ENCODE data around the gene PIPOX.
A peak's percentile ranks its signal among the peaks of the same experiment; 100 is the strongest.

Gene PIPOX

DNA sequence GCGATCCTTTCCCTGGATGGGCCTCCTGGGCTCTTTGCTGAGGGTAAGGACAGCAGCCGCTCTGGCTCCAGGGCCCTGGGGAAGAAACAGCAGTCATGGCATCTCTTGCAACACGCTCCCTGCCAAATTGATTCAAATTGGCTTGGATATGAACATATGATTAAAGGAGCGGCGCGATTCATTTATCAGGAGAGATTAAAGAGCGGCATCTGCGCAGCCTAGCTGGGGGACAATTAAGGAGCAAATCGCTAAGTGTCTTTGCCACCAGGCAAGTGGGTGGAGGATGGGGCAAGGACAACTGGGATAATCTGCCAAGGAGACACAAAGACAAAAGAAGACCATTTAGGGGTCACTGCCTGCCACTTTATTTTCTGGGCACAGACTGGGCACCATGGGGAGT lies 27.8 kb downstream of the PIPOX start:
- no peaks in the 10 kb centered on the region for H3K9me3 ChIP-seq (replicated peaks in 1 of 11)

DNA sequence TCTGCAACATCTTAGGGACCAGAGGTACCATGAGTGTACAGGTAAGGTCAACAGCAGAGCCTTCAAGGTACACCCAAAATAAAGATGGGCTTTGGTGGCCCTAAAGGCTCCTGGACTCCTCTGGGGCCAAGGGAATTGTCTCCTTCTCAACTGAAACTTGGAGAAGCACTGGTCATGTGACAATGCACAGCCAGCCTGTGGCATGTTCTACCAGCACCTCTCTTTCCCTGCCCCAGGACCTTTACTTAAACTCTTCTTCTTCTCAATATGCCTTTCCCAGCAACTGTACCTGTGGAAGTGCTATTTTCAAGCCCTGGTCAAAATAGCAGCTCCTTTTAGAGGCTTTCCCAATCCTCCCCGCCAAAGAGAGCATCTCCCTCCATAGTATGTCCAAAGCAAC lies 28.4 kb downstream of the PIPOX start:
- H4K20me1 ChIP-seq: peaks cover 0 to 34% (median 6%) of the 10 kb centered on the region in 11 experiments; a peak in 10 of 22 replicates
- no peak for TF ChIP-seq Cebpa-rat (IDR thresholded peaks at IDR 0.05)
- no peaks in the 10 kb centered on the region for H3K9me3 ChIP-seq (replicated peaks in 1 of 11)
- H3K4me1 ChIP-seq: peaks cover 16 to 54% (median 38%) of the 10 kb centered on the region in 10 experiments
- peak overlapping the region; percentile 50 to 84 (median 75); a peak in 18 of 22 replicates for H3K4me2 ChIP-seq
- no peak overlapping the region for H3K4me3 ChIP-seq
- H3K27ac ChIP-seq: no peak overlapping the region
- no peaks in the 10 kb centered on the region for H3K27me3 ChIP-seq
- peaks cover 0 to 30% (median 21%) of the 10 kb centered on the region in 11 experiments; a peak in 17 of 22 replicates for H3K36me3 ChIP-seq
- no peak overlapping the region for H3K9ac ChIP-seq

More for the DNA sequence above, 27.8 kb downstream of the PIPOX start:
- peaks cover 0 to 25% (median 16%) of the 10 kb centered on the region in 11 experiments; a peak in 15 of 22 replicates for H3K36me3 ChIP-seq
- no peak overlapping the region for H3K27ac ChIP-seq
- peaks cover 16 to 59% (median 41%) of the 10 kb centered on the region in 10 experiments for H3K4me1 ChIP-seq
- H3K4me2 ChIP-seq: peak overlapping the region; percentile 50 to 84 (median 75); a peak in 21 of 22 replicates
- H4K20me1 ChIP-seq: peaks cover 0 to 31% (median 6%) of the 10 kb centered on the region in 11 experiments; a peak in 10 of 22 replicates
- no peaks in the 10 kb centered on the region for H3K27me3 ChIP-seq
- H3K9ac ChIP-seq: no peak overlapping the region
- TF ChIP-seq Cebpa-rat (IDR thresholded peaks at IDR 0.05): no peak
- no peak overlapping the region for H3K4me3 ChIP-seq

DNA sequence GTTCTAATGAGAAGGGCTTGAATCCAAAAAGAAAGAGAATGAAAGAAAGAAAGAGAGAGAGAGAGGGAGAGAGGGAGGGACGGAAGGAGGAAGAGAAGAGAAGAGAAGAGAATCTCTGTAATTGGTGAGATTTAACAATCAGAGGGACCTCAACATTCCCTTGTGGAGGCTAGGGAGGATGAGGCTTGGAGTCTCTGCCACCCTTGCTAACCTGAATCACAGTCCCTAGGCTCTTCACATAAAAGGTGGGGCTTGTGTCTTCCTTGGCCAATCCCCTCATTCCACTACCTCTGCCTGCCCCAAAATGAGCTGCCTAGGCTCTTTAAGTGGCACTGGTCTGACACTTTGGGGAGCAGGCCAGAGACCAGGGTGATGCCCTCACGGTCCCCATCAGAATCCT lies 30.1 kb downstream of the PIPOX start:
- Histone ChIP-seq H3K4me3 (no peak overlapping the region), H3K4me1 (peaks cover 19 to 54% (median 40%) of the 10 kb centered on the region in 10 experiments), H3K27me3 (no peaks in the 10 kb centered on the region), H3K36me3 (peaks cover 10 to 47% (median 38%) of the 10 kb centered on the region in 11 experiments), H3K9ac (no peak overlapping the region; a peak in 1 of 22 replicates), H3K27ac (no peak overlapping the region), H3K9me3 (replicated peaks in 1 of 11) (no peaks in the 10 kb centered on the region), H4K20me1 (peaks cover 0 to 48% (median 15%) of the 10 kb centered on the region in 11 experiments; a peak in 12 of 22 replicates), H3K4me2 (0 out of 22 replicates have a peak overlapping the region, but pooled peaks of 1 of the 11 experiments have one; percentile 3)
- TF ChIP-seq Cebpa-rat (IDR thresholded peaks at IDR 0.05): no peak

DNA sequence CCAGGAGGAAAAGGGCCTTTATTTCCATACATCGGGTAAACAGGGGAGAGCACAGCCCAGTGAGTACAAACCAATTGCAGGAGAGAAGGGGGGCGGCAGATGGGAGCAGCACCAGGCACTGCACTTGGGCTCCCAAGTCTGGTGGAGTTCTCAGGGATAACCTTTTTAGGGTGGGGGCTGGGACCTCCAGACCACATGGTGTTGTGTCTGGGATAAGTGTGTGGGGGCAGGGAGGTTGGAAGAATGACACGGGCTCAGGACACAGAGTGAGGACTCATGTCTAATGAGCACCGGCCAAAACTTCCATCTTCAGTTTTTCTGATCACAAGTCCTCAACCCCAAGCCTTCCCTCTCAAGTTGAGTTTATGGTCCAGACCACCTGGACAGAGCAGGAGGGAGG lies 30.6 kb downstream of the PIPOX start:
- H4K20me1 ChIP-seq: peaks cover 0 to 53% (median 18%) of the 10 kb centered on the region in 11 experiments; a peak in 12 of 22 replicates
- H3K27ac ChIP-seq: no peak overlapping the region
- no peak overlapping the region for H3K4me3 ChIP-seq
- H3K9ac ChIP-seq: no peak overlapping the region
- H3K27me3 ChIP-seq: no peaks in the 10 kb centered on the region
- H3K36me3 ChIP-seq: peaks cover 12 to 52% (median 43%) of the 10 kb centered on the region in 11 experiments
- no peaks in the 10 kb centered on the region for H3K9me3 ChIP-seq (replicated peaks in 1 of 11)
- TF ChIP-seq Cebpa-rat (IDR thresholded peaks at IDR 0.05): no peak
- peaks cover 19 to 57% (median 45%) of the 10 kb centered on the region in 10 experiments for H3K4me1 ChIP-seq
- 0 out of 22 replicates have a peak overlapping the region, but pooled peaks of 1 of the 11 experiments have one; percentile 3 for H3K4me2 ChIP-seq

DNA sequence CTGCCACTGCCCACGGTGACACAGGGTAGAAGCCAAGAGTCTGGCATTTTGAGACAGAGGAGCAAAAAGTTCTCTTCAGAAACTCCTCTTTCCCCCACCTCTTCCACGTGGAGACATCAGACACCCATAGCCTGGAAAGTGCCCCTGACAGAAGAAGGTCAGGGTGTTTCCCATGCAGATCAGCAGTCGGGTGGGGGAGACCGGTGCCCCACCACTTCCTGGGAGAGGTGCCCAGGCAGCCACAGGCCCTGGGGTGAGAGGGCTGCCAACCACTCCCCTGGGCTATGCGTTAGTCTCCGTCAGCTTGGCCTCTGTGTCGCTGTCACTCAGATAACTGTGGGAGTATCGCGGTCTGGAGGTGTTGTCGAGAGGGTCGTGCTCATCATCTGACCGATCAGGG lies 31.5 kb downstream of the PIPOX start:
- no peak overlapping the region for H3K9ac ChIP-seq
- H3K4me1 ChIP-seq: peaks cover 22 to 61% (median 44%) of the 10 kb centered on the region in 10 experiments
- H3K27ac ChIP-seq: no peak overlapping the region
- TF ChIP-seq Cebpa-rat (IDR thresholded peaks at IDR 0.05): no peak
- no peaks in the 10 kb centered on the region for H3K27me3 ChIP-seq
- no peak overlapping the region for H3K4me3 ChIP-seq
- H3K9me3 ChIP-seq (replicated peaks in 1 of 11): no peaks in the 10 kb centered on the region
- peaks cover 21 to 62% (median 52%) of the 10 kb centered on the region in 11 experiments for H3K36me3 ChIP-seq
- peaks cover 0 to 63% (median 26%) of the 10 kb centered on the region in 11 experiments; a peak in 12 of 22 replicates for H4K20me1 ChIP-seq
- no peak overlapping the region for H3K4me2 ChIP-seq

DNA sequence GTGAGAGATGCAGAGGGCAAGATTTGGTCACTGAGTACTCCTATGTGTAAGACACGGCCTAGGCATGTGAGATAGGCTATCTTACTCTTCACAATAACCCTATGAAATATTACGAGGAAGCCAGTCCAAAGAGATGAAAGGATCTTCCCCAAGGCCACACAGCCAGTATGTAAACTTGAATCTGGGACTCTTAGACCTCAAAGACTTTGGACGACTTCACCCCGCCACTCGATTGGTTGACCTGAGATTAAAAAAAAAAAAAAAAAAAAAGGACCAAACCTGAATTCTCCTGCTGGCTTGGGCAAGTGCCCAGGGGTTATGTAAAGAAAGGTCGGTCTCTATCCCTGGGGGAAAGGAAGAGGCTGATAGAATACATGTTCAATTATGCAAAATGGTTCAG lies 33.1 kb downstream of the PIPOX start:
- no peaks in the 10 kb centered on the region for H3K27me3 ChIP-seq
- no peak for TF ChIP-seq Cebpa-rat (IDR thresholded peaks at IDR 0.05)
- no peak overlapping the region for H3K9ac ChIP-seq
- peaks cover 37 to 78% (median 68%) of the 10 kb centered on the region in 11 experiments for H3K36me3 ChIP-seq
- 0 out of 22 replicates have a peak overlapping the region, but pooled peaks of 1 of the 11 experiments have one; percentile 3 for H3K27ac ChIP-seq
- no peak overlapping the region for H3K4me2 ChIP-seq
- H3K9me3 ChIP-seq (replicated peaks in 1 of 11): no peaks in the 10 kb centered on the region
- peaks cover 0 to 68% (median 26%) of the 10 kb centered on the region in 11 experiments; a peak in 12 of 22 replicates for H4K20me1 ChIP-seq
- H3K4me1 ChIP-seq: peaks cover 8 to 50% (median 29%) of the 10 kb centered on the region in 10 experiments
- no peak overlapping the region for H3K4me3 ChIP-seq

DNA sequence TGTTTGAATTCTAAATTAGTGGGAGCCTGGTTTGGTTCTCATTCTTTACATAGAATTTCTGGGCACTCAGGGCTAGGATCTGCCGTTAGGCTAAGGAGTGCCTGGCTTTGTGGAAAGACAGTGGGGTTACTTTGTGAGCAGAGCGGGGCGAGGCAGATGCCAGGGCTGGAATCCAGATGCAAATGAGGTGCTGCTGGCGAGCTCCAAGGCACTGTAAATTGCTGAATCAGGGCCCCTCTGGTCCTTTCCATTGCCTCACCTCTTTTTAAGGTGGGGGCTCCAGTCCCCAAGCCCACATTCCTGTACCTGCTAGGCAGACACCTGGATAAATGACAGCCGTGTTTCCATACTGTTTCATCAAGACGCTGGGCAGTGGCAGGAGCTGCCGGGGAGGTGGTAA lies 33.8 kb downstream of the PIPOX start:
- Histone ChIP-seq H3K9ac (no peak overlapping the region), H3K4me2 (no peak overlapping the region), H3K27me3 (no peaks in the 10 kb centered on the region), H4K20me1 (peaks cover 0 to 68% (median 26%) of the 10 kb centered on the region in 11 experiments; a peak in 12 of 22 replicates), H3K36me3 (peaks cover 43 to 84% (median 75%) of the 10 kb centered on the region in 11 experiments), H3K4me3 (no peak overlapping the region), H3K9me3 (replicated peaks in 1 of 11) (no peaks in the 10 kb centered on the region), H3K4me1 (peaks cover 3 to 43% (median 25%) of the 10 kb centered on the region in 10 experiments; a peak in 17 of 20 replicates), H3K27ac (peak overlapping the region in 2 of 11 experiments; percentile 10 to 23; a peak in 2 of 22 replicates)
- no peak for TF ChIP-seq Cebpa-rat (IDR thresholded peaks at IDR 0.05)

DNA sequence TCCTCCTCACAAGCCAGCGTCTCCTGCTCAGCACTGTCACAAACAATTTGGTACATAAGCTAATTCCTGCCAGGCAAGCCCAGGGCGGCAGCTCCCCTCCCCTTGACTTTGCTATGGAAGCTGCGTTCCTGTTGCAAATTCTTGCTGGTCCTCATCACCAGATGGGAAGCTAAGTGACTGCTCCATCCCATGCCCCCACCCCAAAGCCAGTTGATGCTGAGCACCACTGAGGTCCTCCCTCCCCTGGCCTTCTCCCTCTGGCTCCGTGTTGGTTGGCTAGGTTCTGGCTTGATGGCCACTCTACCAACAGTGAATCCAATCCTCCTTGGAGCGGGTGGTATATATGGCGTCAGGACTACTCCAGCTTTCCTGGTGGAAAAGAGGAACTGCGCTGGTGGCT lies 34.4 kb downstream of the PIPOX start:
- no peak overlapping the region for H3K4me3 ChIP-seq
- no peaks in the 10 kb centered on the region for H3K9me3 ChIP-seq (replicated peaks in 1 of 11)
- H3K4me1 ChIP-seq: peaks cover 3 to 37% (median 23%) of the 10 kb centered on the region in 10 experiments; a peak in 18 of 20 replicates
- peaks cover 49 to 90% (median 81%) of the 10 kb centered on the region in 11 experiments for H3K36me3 ChIP-seq
- H3K27me3 ChIP-seq: no peaks in the 10 kb centered on the region
- TF ChIP-seq Cebpa-rat (IDR thresholded peaks at IDR 0.05): no peak
- peaks cover 0 to 70% (median 26%) of the 10 kb centered on the region in 11 experiments; a peak in 12 of 22 replicates for H4K20me1 ChIP-seq
- H3K9ac ChIP-seq: no peak overlapping the region
- peak overlapping the region in 1 of 11 experiments; percentile 10; a peak in 1 of 22 replicates for H3K27ac ChIP-seq
- H3K4me2 ChIP-seq: peak overlapping the region in 2 of 11 experiments; percentile 39 to 71; a peak in 2 of 22 replicates

DNA sequence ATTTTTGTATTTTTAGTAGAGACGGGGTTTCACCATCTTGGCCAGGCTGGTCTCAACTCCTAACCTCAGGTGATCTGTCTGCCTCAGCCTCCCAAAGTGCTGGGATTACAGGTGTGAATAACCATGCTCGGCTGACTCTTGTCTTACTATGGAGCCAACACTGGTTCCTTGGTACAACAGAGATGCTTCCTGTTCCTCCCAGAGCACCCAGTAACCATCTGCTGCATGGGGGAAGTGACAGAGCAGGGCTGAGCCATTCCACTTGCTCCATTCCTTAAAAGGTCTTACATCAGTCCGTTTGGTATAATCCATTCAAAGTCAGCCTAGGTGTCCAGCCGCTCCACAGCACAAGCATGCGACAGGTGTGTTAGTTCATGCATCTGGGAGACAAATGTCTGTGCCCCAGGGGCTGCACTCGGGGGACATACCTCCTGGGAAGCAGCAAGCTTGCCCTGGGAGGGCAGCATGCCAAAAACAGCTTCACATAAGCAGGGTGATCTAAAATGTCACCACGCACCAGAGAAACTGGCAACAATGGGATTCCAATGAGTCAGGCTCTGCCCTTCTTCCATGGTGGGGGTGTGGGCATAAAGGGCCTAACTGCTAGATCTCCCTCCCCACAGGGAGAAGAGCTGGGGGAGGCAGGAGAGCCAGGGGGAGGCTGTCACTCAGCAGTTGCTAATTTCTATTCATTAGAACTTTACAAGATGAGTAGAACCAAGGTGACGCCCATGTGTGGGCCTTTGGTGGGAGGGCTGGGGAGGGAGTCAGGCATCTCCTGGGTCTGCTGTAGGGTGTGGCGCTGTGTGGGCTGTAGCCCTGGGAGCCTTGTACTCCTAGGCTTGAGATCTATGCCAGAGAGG lies 35.5 kb downstream of the PIPOX start:
- Histone ChIP-seq H3K9me3 (replicated peaks in 1 of 11) (no peaks in the 10 kb centered on the region), H3K9ac (no peak overlapping the region), H3K4me1 (peaks cover 14 to 37% (median 26%) of the 10 kb centered on the region in 10 experiments), H3K27me3 (no peaks in the 10 kb centered on the region), H3K27ac (no peak overlapping the region; a peak in 1 of 22 replicates), H4K20me1 (peaks cover 0 to 72% (median 31%) of the 10 kb centered on the region in 11 experiments; a peak in 13 of 22 replicates), H3K36me3 (peaks cover 60 to 100% (median 91%) of the 10 kb centered on the region in 11 experiments), H3K4me3 (no peak overlapping the region), H3K4me2 (peak overlapping the region in 5 of 11 experiments; percentile 13 to 71 (median 18); a peak in 7 of 22 replicates)
- TF ChIP-seq Cebpa-rat (IDR thresholded peaks at IDR 0.05): no peak
